Esophagus (tissue), 2 donors: ENCODE results near the gene FOXS1. TPM values are rescaled to one million over a fixed set of nuclear protein-coding genes. Genes with fewer than 3 reads are reported as not detected.

Experiments
- H3K27ac ChIP-seq, 2 donors: one replicate each; pipeline ENCODE4 v1.5.1; 2013; ENCODE audit warnings: low read depth in 2 of 2, mild to moderate bottlenecking in 2 of 2, inconsistent platforms in 1 of 2, low read length in 1 of 2, moderate library complexity in 1 of 2
- H3K27me3 ChIP-seq, 2 donors: one replicate each; pipeline ENCODE4 v1.6.1; 2013; ENCODE audit warnings: low read length in 2 of 2, control low read depth in 1 of 2, mild to moderate bottlenecking in 1 of 2; ENCODE audit not compliant: insufficient read depth in 2 of 2, control insufficient read depth in 1 of 2
- H3K36me3 ChIP-seq, 2 donors: one replicate each; pipeline ENCODE4 v1.6.1; 2013; ENCODE audit warnings: low read length in 1 of 2; ENCODE audit not compliant: control insufficient read depth in 2 of 2, insufficient read depth in 2 of 2
- H3K4me1 ChIP-seq, 2 donors: one replicate each; pipeline ENCODE4 v1.6.1; 2013; ENCODE audit warnings: low read length in 1 of 2; ENCODE audit not compliant: control insufficient read depth in 2 of 2, insufficient read depth in 2 of 2
- H3K4me3 ChIP-seq, 2 donors: one replicate each; pipeline ENCODE4 v1.5.1; 2013; ENCODE audit warnings: low read length in 2 of 2, mild to moderate bottlenecking in 2 of 2, low read depth in 1 of 2, moderate library complexity in 1 of 2
- H3K9me3 ChIP-seq, 2 donors: one replicate each; pipeline ENCODE4 v1.6.1; 2013; ENCODE audit warnings: mild to moderate bottlenecking in 2 of 2, low read depth in 1 of 2, low read length in 1 of 2, moderate library complexity in 1 of 2; ENCODE audit not compliant: control insufficient read depth in 2 of 2, insufficient read depth in 1 of 2
- WGBS, 2 donors: extraction: QIAGEN DNeasy Blood & Tissue Kit; methylation state at CpG; one replicate each; pipeline ENCODE4 v1.1.7; 2013; 5-methylcytosine and 5-hydroxymethylcytosine counted together
- polyA plus RNA-seq, 2 donors: library from polyadenylated mRNA; stranded (reverse); fragments of 200-250 nt; gene quantifications; one replicate each; pipeline ENCODE4 v1.2.3, GENCODE V29; 2013
- donor health status: healthy with polysubstance abuse.
- donor health status: Bipolar disorder and iron deficiency.

The FOXS1 gene
- polyA plus RNA-seq, 2 donors = 0.35 to 0.41 TPM

DNA sequence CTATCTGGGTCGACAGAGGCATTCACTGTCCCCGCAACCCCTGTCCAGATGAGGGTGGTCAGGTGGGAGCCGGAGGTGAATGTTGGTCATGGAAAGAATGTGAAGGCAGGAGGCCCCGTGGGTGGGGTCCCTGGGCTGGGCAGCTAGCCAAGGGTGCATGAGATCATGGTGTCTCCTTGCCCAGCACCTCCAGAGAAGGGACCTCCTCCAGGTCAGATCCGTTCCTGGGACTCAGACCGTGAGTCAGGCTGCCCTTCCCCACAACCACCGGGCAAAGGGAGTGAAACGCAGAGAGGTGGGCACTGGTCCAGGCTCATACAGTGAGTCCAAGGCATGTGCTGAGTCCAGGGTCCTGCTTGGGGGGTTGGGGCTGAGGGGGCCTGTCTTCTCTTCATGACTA is 3.5 kb downstream of the FOXS1 start:
- H3K36me3 ChIP-seq = no peaks in the 10 kb centered on the region
- 48 to 55% methylated on average over 8 of the region's 8 CpGs for WGBS, 2 donors
- H3K9me3 ChIP-seq = no peaks in the 10 kb centered on the region
- no peak overlapping the region for H3K4me3 ChIP-seq
- H3K27ac ChIP-seq = peak overlapping the region in 1 of 2 donors; percentile 44
- H3K27me3 ChIP-seq = no peaks in the 10 kb centered on the region
- peaks cover 8 to 13% of the 10 kb centered on the region in 2 donors for H3K4me1 ChIP-seq

DNA sequence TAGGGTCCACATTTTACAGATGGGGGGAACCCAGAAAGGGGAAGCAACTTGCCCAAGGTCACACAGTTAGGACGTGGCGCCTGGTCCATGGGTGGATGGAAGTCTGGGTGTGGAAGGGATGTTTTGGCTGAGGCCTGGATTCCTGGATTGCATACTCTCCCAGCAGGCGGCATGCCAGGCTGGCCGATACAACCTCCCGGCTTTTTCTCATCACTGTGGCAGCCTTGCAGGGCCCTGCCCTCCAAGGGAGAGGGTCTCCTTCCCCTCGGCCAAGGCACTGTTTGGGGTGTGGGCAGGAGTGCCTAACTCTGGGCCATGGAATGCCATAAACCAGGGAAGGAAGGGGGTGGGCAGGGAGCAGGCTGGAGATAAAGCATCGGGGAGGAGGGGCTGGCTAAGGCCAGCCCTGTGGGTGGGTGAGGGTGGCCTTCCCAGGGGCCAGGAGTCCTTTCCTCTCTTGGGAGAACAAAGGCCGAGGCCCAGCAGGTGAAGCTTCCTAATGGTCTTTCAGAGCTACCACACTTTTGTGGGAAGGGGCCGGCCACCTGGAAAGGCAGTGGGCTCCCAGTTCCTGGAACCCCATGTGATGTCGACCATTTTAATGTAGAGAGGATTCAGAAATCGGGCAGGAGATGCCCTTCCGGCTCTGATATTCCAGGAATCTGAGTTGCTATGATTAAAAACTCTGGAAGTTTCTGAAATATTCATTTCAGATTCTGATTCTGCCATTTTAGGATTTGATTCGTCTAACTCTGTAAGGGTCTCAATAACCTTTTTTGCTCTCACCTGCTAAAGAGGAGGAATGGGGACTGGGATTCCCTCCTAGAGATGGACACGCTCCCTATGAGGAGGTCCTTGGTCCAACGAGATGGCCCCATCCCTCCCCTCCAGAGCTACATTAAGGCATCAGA is 4.2 kb downstream of the FOXS1 start:
- Histone ChIP-seq H3K27ac (peak overlapping the region in 1 of 2 donors; percentile 44), H3K4me1 (peaks cover 8 to 14% of the 10 kb centered on the region in 2 donors), H3K4me3 (no peak overlapping the region), H3K27me3 (no peaks in the 10 kb centered on the region), H3K9me3 (no peaks in the 10 kb centered on the region), H3K36me3 (no peaks in the 10 kb centered on the region)
- 74 to 75% methylated on average over 15 of the region's 15 CpGs for WGBS, 2 donors

DNA sequence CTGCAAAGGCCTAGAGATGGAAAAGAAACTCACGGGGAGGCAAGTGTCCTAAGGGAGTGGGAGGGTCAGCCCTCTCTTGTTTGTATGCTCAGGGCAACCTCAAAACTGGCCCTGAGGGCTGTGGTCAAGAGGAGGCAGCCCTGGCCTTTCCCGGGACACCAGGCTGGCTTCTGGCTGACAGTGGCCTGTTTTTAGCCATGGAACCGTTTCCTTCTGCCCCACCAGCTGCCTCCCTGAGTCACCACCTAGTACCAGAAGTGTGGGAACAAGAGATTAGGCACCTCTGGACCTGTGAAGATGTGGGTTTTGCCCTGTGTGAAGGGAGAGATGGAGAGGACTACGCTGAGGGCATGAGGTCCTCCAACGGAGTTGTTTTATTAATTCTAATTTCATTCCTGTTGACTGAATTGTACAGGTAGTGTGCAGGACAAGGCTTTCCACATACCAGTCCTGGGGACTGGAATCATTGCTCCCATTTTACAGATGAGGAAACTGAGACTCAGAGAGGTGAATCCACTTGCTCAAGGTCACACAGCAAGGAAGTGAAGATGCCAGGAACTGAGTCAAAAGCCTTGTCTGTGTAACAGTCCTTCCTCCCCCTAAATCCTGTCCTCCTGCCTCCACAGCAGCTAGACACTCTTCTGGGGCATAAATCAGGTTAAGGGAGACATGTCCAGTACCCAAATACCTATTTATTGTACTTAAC is 5.5 kb downstream of the FOXS1 start:
- no peak overlapping the region for H3K27ac ChIP-seq
- no peaks in the 10 kb centered on the region for H3K9me3 ChIP-seq
- H3K4me1 ChIP-seq = peaks cover 3 to 11% of the 10 kb centered on the region in 2 donors
- H3K4me3 ChIP-seq = no peak overlapping the region
- WGBS, 2 donors = 74 to 76% methylated on average over 5 of the region's 5 CpGs
- H3K27me3 ChIP-seq = no peaks in the 10 kb centered on the region
- H3K36me3 ChIP-seq = no peaks in the 10 kb centered on the region

DNA sequence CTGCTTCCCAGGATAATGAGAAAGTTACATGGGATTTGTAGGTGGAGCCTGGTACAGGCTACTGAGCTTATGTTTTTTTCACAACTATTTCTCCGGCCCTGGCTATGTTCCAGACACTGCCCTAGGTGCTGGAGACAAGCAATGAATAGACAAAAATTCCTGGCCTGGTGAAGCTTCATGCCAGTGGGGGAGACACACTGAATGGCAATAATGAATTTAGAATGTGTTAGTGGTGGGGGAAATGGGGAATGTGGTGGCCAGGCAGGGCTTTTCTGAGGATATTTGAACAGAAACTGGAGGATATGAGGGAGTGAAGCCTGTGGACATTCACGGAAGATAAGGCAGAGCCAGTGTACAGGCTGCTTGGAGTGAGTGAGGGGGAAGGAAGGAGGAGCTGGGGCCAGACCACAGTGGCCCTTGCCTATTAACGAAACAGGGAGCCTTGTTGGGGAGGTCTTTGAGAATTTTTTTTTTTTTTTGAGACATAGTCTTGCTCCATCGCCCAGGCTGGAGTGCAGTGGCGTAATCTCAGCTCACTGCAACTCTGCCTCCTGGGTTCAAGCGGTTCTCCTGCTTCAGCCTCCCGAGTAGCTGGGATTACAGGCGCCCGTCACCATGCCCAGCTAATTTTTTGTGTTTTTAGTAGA is 6.6 kb downstream of the FOXS1 start:
- Histone ChIP-seq H3K4me3 (no peak overlapping the region), H3K36me3 (no peaks in the 10 kb centered on the region), H3K9me3 (no peaks in the 10 kb centered on the region), H3K4me1 (peaks cover 3 to 8% of the 10 kb centered on the region in 2 donors), H3K27me3 (no peaks in the 10 kb centered on the region), H3K27ac (no peak overlapping the region)
- 82 to 84% methylated on average over 9 of the region's 9 CpGs for WGBS, 2 donors

DNA sequence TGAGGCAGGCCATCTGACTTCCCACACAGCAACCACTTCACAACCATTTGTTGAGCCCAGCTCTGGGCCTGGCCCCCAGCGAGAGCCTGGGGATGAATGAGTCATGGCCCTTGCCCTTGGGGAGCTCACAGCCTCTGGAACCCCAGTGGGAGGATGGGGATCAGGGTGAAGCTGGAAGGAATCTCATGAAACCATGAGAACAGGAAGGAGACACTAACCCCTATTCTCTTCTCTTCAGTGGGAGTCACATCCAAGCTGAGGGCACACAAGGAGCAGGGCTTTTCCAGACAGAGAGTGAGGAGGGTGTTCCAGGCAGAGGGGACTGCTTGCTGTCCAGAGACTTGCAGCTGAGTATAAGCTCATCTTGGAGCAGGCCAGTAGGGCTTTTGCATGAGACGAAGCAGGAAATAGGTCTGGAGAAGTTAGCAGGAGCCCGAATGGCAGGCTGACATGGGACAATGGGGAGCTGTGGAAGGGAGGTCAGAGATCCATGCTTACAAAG is 7.5 kb downstream of the FOXS1 start:
- Histone ChIP-seq H3K36me3 (no peaks in the 10 kb centered on the region), H3K4me3 (no peak overlapping the region), H3K9me3 (no peaks in the 10 kb centered on the region), H3K4me1 (peaks cover 3 to 8% of the 10 kb centered on the region in 2 donors), H3K27ac (no peak overlapping the region), H3K27me3 (no peaks in the 10 kb centered on the region)
- WGBS, 2 donors = 56 to 68% methylated on average over 3 of the region's 3 CpGs

DNA sequence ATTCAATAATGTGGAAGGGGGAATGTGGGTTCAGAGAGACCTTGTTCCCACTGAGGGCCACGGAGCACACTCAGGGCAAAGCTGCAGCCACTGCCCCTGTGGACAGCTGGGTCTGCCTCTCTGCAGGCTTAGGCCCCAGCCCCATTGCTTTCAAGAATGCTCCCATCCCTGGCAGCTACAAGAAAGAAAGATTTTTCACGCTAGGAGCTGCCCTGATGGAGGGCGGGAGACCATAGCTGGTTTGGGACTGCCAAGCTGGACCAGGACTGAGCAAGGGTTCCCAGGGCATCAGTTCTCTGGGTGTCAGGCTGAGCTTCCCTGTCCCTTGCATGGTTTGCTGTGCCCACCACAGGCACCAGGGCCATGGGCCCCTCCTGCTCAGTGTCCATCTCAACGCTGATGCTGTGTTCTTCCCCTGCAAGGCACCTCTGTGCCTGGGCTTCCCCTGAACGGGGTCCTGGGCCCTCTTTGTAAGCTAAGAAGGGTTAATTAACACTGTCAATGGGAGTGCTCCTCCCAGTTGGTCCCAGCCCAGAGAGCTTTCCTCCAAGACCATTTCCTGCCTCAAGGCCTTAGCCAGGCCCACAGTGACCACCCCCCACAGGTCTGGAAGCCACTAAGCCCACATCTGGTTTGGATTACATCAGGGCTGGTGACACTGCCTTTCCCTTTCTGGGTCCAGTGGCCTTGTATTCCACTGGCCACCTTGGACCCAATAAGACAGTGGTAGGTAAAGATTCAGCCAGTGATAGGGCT is 8.4 kb downstream of the FOXS1 start:
- Histone ChIP-seq H3K27me3 (no peaks in the 10 kb centered on the region), H3K27ac (no peak overlapping the region)
- WGBS, 2 donors = 74 to 78% methylated on average over 5 of the region's 5 CpGs

DNA sequence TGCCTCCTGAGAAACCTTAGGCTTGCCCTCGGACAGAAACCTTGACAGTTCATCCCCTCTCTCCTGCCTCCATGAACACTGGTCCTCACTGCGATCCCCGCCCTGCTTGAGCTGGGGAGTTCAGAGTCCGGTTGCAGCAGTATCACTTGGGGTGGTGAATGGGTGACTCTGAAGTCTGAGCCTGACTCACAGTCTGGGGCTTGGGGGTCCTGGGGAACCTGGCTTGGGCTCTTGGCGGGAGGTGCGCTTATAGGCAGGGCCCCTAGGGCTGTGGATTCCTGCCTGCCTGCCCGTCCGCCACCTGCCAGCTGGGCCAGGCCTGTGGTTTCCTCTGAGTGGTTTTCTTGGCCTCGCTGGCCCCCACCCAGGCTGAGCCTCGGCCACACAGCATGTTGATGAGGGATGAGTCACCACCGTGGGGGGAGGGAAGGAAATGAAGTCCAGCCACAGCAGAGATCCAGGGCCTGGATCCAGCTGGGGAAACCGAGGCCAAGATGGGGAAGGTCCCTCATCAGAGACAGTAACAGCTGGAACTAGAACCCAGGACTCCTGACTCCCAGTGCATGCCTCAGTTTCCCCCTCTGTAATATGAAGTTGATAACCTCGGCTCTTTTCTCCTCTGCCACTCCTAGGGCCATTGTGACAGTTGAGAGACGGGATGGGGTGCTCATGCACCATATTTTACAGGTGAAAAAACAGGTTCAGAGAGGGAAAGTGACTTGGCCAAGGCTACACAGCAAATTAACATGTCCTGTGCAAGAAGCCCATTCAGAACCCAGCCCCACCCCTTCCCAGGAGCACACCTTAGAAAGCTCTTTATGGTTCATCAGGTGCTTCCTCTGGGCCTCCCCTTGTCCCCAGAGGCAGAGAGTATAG is 9.2 kb downstream of the FOXS1 start:
- WGBS, 2 donors = 29% methylated on average over 14 of the region's 14 CpGs
- Histone ChIP-seq H3K27ac (no peak overlapping the region), H3K27me3 (no peaks in the 10 kb centered on the region), H3K9me3 (no peaks in the 10 kb centered on the region), H3K4me3 (no peak overlapping the region), H3K4me1 (peaks cover 3 to 4% of the 10 kb centered on the region in 2 donors), H3K36me3 (no peaks in the 10 kb centered on the region)

More for the DNA sequence above, 8.4 kb downstream of the FOXS1 start:
- Histone ChIP-seq H3K9me3 (no peaks in the 10 kb centered on the region), H3K4me1 (peaks cover 3 to 7% of the 10 kb centered on the region in 2 donors), H3K36me3 (no peaks in the 10 kb centered on the region), H3K4me3 (no peak overlapping the region)

DNA sequence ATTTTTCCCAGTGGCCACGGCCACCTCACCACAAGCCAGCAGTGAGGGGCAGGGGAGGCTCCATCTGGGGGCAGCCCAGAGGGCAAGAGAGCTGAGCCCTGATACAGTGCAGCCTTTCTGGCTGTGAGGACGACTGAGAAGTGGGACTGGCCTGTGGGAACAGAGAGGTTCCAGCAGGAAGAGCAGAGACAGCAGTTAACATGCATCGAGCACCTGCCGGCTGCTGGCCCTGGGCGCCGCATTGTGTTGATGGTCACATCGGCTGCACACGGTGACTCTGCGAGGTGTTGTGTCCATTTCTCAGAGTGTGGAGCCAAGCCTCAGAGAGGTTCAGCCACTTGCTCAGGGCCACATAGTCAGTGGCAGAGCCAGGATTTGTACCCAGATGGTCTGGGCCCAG is 9.8 kb downstream of the FOXS1 start:
- Histone ChIP-seq H3K4me3 (no peak overlapping the region), H3K27me3 (no peaks in the 10 kb centered on the region), H3K27ac (no peak overlapping the region), H3K4me1 (peaks cover 3 to 4% of the 10 kb centered on the region in 2 donors), H3K36me3 (no peaks in the 10 kb centered on the region), H3K9me3 (no peaks in the 10 kb centered on the region)
- 81 to 85% methylated on average over 9 of the region's 9 CpGs for WGBS, 2 donors
